Fibroblast of villous mesenchyme (primary cell): ENCODE measurements around the gene TMEM164. TPM values are rescaled to one million over a fixed set of nuclear protein-coding genes. Genes with fewer than 3 reads are reported as not detected.

Source experiments
- DNase-seq: peaks from one replicate; pipeline ENCODE4 v3.0.0-alpha.2; 2010; ENCODE audit warnings: low read depth
- H3K4me3 ChIP-seq: 2 replicates; pipeline ENCODE4 v1.5.1; 2011; ENCODE audit warnings: low read depth, mild to moderate bottlenecking, low read length
- total RNA-seq: library from RNA; depleted of rRNA; stranded (reverse); fragments of >200 nt; gene quantifications from 2 replicates; pipeline ENCODE4 v1.2.3, GENCODE V29; 2012
- TF ChIP-seq, protein P1 (sequence below): IDR thresholded peaks from 2 replicates; pipeline ENCODE4 v1.5.1; 2012; ENCODE audit warnings: low read depth, mild to moderate bottlenecking, low read length; ENCODE audit not compliant: insufficient read depth

The TMEM164 gene
- total RNA-seq, 1 donor, result 11.7 TPM

DNA sequence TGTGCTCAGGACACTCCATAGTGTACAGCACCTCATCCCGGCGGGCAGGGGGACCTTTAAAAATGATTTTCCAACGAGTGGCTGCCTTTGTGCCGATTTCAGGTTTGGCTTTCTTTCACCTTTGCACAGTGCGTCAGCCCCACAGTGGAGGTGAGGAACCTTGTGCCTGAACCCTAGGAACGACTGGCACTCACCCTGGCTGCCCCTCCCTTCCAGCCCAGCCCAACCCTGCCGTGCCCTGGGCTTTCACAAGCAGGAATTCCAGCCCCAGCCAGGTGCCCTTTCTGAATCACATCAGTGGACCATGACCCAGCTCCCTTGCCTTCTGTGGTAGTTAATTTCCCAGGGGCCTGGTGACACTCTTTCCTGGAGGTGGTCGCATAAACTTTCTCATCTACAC is 1.3 kb downstream of the TMEM164 start:
- TF ChIP-seq, protein P1, sequence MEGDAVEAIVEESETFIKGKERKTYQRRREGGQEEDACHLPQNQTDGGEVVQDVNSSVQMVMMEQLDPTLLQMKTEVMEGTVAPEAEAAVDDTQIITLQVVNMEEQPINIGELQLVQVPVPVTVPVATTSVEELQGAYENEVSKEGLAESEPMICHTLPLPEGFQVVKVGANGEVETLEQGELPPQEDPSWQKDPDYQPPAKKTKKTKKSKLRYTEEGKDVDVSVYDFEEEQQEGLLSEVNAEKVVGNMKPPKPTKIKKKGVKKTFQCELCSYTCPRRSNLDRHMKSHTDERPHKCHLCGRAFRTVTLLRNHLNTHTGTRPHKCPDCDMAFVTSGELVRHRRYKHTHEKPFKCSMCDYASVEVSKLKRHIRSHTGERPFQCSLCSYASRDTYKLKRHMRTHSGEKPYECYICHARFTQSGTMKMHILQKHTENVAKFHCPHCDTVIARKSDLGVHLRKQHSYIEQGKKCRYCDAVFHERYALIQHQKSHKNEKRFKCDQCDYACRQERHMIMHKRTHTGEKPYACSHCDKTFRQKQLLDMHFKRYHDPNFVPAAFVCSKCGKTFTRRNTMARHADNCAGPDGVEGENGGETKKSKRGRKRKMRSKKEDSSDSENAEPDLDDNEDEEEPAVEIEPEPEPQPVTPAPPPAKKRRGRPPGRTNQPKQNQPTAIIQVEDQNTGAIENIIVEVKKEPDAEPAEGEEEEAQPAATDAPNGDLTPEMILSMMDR, result no peak
- DNase-seq, result no peak
- H3K4me3 ChIP-seq, result no peak overlapping the region

- no peak overlapping the region for H3K4me3 ChIP-seq
- no peak for DNase-seq
- TF ChIP-seq, protein P1, result no peak
Observed at GRCh38 chrX:110004731-110005369, 1.9 kb downstream of the TMEM164 start.

DNA sequence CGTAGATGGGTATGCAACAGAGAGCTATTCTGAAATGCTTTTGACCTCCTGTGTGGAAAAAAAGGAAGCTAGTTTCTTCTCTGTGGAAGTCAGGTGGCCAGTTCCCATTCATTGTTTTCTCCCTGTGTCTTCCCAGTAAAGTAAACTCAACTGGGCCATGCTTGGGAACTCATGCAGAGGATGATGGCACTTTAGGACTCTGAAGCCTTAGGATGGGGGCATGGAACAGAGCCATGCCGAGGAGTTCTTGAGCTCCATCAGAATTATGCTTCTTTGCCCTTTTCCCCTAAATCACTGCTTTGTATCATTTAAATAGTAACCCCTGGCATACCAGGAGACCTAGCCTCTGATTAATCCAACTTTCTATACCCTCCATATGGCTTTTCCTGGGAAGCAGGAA is 3.2 kb downstream of the TMEM164 start:
- no peak for DNase-seq
- TF ChIP-seq, protein P1, result no peak
- no peak overlapping the region for H3K4me3 ChIP-seq

- no peak overlapping the region for H3K4me3 ChIP-seq
- DNase-seq, result no peak
- TF ChIP-seq, protein P1, result no peak
Observed at GRCh38 chrX:110006821-110007375, 4.0 kb downstream of the TMEM164 start.

GRCh38 chrX:110008011-110008635 is 5.2 kb downstream of the TMEM164 start:
- no peak for DNase-seq
- H3K4me3 ChIP-seq, result no peak overlapping the region
- TF ChIP-seq, protein P1, result no peak

DNA sequence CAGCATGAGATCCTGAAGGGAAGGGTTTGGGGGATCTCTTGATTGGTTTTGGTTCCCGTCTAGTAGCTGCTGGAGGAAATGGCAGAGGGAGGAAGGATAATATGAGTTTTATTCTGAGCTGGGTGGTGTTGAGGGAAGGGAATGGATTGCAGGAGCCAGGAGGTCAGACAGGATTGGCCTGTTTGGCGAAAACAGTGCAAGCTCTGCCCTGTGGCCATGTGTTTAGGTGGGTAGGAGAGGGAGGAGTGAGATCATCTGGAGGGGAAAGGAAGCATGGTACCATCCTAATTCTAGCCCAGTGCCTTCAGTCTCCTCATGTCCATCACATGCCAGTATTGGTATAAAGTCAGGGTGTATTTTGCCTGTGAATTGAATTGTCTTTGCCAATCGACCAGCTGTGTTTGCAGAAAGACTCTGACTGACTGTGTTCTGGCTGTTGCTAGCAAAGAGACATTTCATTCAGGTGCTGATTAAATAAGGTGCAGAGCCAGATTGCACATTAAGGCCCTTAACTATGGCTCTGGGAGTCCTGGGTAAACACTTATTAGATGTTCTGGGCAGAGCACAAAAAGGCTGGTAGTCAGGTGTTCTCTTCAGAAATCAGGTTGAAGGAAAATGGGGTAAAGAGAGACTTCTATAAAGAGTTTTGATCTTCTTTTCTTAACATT is 10.0 kb downstream of the TMEM164 start:
- TF ChIP-seq, protein P1, result no peak
- no peak for DNase-seq
- H3K4me3 ChIP-seq, result no peak overlapping the region
